Activated CD8-positive, alpha-beta memory T cell treated with anti-CD3 and anti-CD28 coated beads, Interleukin-2, amount 50 U/mL, for 24 hours (primary cell): Measurements from ENCODE around the gene PAPOLA.
"Not testable (repeated sequence)": the region's sequence is repeated elsewhere in the genome, so short reads cannot be mapped to it uniquely, and the experiment has no call there.

Experiments
- DNase-seq: peaks from one replicate; pipeline ENCODE4 v3.0.0-alpha.2; 2020; ENCODE audit errors: extremely low read depth

Gene PAPOLA

GRCh38 chr14:96502621-96503305, 581 bp downstream of the PAPOLA start:
- DNase-seq, result no peak

- no peak for DNase-seq
Measured at GRCh38 chr14:96503306-96503679, 1.1 kb downstream of the PAPOLA start.

- DNase-seq, result not testable (repeated sequence)
Measured at GRCh38 chr14:96504353-96504752, 2.2 kb downstream of the PAPOLA start.

- no peak for DNase-seq
Measured at GRCh38 chr14:96507723-96508122, 5.5 kb downstream of the PAPOLA start.

- DNase-seq, result no peak
Measured at GRCh38 chr14:96508900-96509299, 6.7 kb downstream of the PAPOLA start.

GRCh38 chr14:96509457-96510090, 7.4 kb downstream of the PAPOLA start:
- no peak for DNase-seq

- DNase-seq, result no peak
Measured at GRCh38 chr14:96511146-96511545, 9.0 kb downstream of the PAPOLA start.

- no peak for DNase-seq
Measured at GRCh38 chr14:96511667-96512066, 9.5 kb downstream of the PAPOLA start.

GRCh38 chr14:96512122-96512521, 9.9 kb downstream of the PAPOLA start:
- DNase-seq, result no peak

- no peak for DNase-seq
Measured at GRCh38 chr14:96512602-96513397, 10.6 kb downstream of the PAPOLA start.

GRCh38 chr14:96514694-96515093, 12.5 kb downstream of the PAPOLA start:
- no peak for DNase-seq

GRCh38 chr14:96515731-96516130, 13.5 kb downstream of the PAPOLA start:
- DNase-seq, result no peak

- DNase-seq, result no peak
Measured at GRCh38 chr14:96516351-96516750, 14.2 kb downstream of the PAPOLA start.

GRCh38 chr14:96519970-96520369, 17.8 kb downstream of the PAPOLA start:
- DNase-seq, result no peak

GRCh38 chr14:96525452-96525851, 23.3 kb downstream of the PAPOLA start:
- DNase-seq, result no peak

- no peak for DNase-seq
Measured at GRCh38 chr14:96532632-96533031, 30.4 kb downstream of the PAPOLA start.

- DNase-seq, result no peak
Measured at GRCh38 chr14:96536807-96537206, 34.6 kb downstream of the PAPOLA start.

- no peak for DNase-seq
Measured at GRCh38 chr14:96538097-96538989, 36.2 kb downstream of the PAPOLA start.

- no peak for DNase-seq
Measured at GRCh38 chr14:96538990-96539317, 36.8 kb downstream of the PAPOLA start.

- DNase-seq, result no peak
Measured at GRCh38 chr14:96554315-96554910, 52.2 kb downstream of the PAPOLA start.

- no peak for DNase-seq
Measured at GRCh38 chr14:96559571-96559970, 57.4 kb downstream of the PAPOLA start.

- no peak for DNase-seq
Measured at GRCh38 chr14:96564389-96564788, 62.2 kb downstream of the PAPOLA start.
